Left renal pelvis (tissue), 4 donors: ENCODE data around the gene TMEM126B. TPM values are rescaled to one million over a fixed set of nuclear protein-coding genes. Genes with fewer than 3 reads are reported as not detected.
A peak's percentile ranks its signal among the peaks of the same experiment; 100 is the strongest.
"Not testable (repeated sequence)": the region's sequence is repeated elsewhere in the genome, so short reads cannot be mapped to it uniquely, and the experiment has no call there.

Experiments
- DNase-seq, 4 donors: peaks; one replicate each; pipeline ENCODE4 v3.0.0-alpha.2; 2013; ENCODE audit warnings: low read depth in 4 of 4, low spot score in 3 of 4
- polyA plus RNA-seq, 4 donors: library from polyadenylated mRNA; unstranded; fragments of 120-200 nt; gene quantifications; one replicate each; pipeline ENCODE4 v1.2.1, GENCODE V29; 2013; ENCODE audit not compliant: insufficient read length in 4 of 4

TMEM126B gene
- 10 to 100 TPM; 50.0 to 70.9 (median 64.6) TPM for polyA plus RNA-seq

DNA sequence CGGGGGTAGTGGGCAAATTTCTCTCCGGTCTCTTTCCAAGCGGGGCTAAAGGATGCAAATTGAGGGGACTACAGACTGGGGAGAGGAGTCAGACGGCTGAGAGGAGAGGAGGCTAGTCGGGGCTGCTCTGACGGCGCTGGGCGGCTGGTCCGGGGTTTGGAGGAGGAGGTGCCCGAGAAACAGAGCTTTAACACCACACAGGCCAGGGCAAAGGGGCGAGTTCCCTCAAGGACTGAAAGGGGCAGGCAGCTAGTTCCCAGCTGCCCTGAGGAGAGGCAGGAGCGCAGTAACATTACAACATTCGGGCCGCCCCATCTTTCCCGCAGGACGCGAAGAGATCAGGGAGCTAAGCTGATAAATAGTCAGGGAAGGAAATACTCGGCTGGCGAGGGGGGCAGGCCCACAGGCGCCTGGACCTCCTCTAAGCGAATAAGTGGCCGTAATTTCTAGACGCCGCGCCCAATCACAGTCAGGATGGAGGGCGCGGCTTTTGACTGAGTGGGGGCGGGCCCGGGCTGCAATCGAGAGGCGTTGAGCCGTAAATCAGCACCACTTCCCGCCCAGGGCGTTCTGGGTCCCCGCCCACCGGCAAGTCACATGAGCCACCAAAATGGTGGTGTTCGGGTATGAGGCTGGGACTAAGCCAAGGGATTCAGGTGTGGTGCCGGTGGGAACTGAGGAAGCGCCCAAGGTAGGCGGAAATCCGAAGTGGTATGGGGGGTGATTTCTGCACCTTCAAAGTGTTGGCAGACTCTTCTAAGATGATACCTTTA is at the start of gene TMEM126B:
TMEM126B (plus strand) TSS at position 596 of the 773 bp plus-strand sequence; CDS start at position 611, 15 bp downstream.
- peak; percentile 89 to 95 (median 94) for DNase-seq

DNA sequence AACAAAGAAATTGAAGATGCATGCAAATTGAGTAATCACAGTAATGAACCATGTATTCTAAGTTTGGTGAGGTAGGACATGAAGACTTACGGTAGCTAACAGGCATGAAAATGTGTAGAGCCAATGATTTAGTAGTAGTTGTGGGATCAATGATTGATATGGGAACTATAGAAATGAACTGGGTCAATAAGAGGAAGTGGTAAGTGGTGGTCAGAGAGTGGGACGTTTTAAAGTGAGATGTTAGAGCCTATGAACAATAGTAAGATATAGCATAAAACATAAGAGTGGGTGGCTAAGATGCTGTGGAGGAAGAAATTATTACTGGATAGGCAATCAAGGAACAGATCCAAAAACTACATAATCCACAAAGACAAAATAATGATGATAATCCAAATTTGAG is 46.3 kb upstream of the TMEM126B start:
- DNase-seq = no peak

- no peak for DNase-seq
Measured at GRCh38 chr11:85589373-85589772, 39.0 kb upstream of the TMEM126B start.

DNA sequence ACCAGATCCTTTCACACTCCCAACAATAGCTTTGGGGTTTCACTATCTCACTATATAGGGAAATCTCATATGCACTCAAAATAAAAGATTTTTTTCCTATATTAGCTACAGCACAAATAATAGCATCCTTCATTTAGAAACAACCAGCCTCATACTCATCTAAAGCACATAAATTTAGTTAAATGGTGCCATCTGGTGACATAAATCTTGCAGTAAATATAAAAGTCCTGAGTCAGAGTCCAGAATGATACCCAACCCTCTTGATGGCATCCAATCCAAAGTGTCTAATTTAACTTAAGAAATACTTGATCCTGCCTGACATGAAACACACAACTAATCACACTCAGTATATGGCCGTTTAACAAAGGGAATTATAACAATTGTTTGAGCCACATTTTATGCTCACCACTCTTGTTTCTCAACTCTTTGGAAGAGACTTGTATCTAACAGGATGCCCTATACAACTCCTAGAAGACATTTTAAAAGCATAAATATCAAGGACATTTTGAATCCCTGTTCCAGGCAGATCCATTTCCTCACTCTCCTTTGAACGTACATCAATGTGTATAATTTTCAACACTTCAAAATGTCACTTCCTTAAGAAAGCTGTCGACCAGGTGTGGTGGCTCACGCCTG is 37.4 kb upstream of the TMEM126B start:
- no peak for DNase-seq

DNA sequence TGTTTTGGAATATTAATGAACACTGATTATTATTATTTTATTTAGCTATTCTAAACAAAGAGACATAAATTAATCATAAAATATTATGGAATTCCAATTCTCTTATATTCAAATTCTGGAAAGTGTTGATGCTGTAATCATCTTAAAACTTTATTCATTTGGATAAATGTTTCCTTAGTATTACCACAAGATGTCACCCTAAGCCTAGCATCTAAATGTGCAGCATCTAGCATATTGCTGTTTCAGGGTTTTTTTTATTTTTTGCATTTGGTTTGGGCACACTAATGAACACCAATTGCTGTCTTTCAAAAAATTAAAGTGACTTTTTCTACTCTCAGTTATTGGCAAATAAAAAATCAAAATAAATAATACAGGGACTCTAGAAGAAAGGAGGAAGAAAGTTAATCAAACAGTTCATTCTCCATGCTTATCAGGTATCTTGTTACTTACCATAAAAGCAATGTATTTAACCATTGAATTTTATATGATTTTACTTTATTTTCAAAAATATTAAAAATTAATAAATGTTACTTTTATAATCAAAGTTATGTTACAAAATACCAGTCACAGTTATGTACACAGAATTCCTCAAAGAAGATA is 33.0 kb upstream of the TMEM126B start:
- DNase-seq = peak in 1 of 4 donors; percentile 47

DNA sequence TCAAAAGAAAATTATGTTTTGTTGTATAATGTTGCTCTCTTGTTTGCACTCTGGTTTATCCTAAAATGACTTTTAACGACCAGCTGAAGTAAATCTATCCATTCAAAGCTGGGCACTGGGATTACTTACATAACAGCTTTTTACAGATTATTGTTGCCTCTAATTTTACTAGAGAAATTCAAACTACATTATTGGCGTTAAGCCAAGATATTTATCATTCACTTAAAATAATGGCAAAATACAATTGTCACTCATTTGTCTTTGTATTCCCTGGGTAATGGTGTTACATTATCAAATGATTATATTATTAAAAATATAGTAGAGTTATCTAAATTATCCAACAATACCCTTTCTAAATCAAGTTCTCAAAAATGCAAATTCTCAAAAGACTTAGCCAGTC is 31.5 kb upstream of the TMEM126B start:
- DNase-seq = no peak

- DNase-seq = no peak
Measured at GRCh38 chr11:85599083-85599482, 29.3 kb upstream of the TMEM126B start.

DNA sequence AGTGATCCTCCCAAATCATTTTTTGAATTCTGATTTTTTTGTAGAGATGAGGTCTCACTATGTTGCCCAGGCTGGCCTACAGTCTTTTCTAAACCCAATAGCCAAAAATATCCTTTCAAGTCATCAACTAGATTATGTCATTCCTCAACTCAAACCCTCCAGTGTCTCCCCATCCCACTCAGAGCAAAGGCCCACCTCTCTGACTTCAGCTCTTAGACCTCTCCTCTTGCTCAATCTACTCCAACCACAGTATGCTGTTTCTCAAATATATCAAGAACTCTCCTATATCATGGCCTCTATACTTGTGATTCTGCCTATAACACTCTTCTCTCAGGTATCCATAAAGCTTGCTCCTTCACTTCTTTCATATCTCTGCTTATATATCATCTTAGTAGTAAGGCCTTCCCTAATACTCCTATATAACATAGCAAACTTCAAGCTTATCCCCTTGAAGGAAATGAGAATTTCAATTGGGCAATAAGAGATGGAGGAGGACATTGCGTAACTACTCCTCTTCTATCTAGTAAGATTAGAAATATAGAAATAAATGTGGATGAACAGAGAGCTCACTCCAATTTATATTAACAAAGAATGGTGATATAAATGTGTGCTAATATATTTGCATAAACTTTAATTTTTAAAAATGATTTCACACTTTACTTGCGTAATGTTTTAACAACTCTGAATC is 25.7 kb upstream of the TMEM126B start:
- no peak for DNase-seq

DNA sequence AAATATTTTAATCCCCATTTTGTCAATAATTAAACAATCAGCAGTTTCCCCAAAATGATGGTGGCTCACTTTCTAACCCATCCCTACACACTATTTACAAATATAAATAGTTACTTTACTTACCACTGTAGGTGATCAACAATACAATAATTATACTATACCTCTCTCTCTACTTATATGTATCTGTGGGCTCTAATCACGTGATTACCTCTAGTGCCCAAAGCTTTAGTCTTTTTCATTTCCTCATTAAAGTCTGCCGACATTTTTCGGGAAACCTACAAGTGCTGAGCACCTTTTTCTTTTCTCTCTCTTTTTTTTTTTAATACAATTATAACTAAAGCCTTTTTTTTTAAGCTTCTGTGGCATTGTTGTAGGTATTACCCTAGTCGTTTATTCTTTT is 25.2 kb upstream of the TMEM126B start:
- DNase-seq = no peak

DNA sequence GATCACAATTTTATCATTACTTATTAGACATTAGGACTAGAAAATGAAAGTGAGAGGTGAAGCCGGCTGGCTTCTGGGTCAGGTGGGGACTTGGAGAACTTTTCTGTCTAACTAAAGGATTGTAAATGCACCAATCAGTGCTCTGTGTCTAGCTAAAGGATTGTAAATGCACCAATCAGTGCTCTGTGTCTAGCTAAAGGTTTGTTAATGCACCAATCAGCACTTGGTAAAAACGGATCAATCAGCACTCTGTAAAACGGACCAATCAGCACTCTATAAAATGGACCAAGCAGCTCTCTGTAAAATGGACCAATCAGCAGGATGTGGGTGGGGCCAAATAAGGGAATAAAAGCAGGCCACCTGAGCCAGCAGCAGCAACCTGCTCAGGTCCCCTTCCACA is 22.2 kb upstream of the TMEM126B start:
- not testable (repeated sequence) for DNase-seq

DNA sequence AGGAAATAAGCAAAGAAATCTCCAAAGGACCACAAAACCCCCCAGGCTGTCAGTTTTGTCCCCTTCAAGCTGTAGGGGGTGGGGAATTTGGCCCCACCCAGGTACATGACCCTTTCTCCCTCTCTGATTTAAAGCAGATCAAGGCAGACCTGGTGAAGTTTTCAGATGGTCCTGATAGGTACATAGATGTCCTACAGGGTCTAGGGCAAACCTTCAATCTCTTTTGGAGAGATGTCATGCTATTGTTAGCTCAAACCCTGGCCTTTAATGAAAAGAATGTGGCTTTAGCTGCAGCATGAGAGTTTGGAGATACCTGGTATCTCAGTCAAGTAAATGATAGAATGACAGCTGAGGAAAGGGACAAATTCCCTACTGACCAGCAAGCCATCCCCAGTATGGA is 19.8 kb upstream of the TMEM126B start:
- DNase-seq = not testable (repeated sequence)

- not testable (repeated sequence) for DNase-seq
Measured at GRCh38 chr11:85609286-85609685, 19.1 kb upstream of the TMEM126B start.

- not testable (repeated sequence) for DNase-seq
Measured at GRCh38 chr11:85611643-85612042, 16.8 kb upstream of the TMEM126B start.

DNA sequence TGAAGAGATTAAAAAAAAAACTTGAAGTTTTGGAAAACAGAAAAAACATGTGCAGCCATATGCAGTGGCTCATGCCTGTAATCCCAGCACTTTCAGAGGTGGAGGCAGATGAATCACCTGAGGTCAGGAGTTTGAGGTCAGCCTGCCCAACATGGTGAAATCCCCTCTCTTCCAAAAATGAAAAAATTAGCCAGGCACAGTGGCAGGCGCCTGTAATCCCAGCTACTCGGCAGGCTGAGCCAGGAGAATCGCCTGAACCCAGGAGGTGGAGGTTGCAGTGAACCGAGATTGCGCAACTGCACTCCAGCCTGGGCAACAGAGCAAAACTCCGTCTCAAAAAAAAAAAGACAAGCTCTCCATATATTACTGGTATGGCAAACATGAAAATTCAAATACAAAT is 8.9 kb upstream of the TMEM126B start:
- no peak for DNase-seq

DNA sequence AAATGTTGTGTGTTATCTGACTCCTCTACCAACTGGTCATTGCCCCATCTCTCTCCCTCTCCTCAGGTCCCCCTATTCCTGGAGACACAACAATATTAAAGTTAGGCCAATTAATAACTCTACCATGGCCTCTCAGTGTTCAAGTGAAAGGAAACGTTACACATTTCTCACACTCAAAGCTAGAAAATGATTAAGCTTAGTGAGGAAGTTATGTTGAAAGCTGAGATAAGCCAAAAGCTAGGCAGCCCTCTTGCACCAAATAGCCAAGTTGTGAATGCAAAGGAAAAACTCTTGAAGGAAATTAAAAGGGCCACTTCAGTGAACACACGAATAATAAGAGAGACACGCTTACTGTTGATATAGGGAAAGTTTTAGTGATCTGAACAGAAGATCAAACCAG is 8.1 kb upstream of the TMEM126B start:
- no peak for DNase-seq

- DNase-seq = no peak
Measured at GRCh38 chr11:85626496-85626895, 1.9 kb upstream of the TMEM126B start.

GRCh38 chr11:85627332-85627997 is 928 bp upstream of the TMEM126B start, which contains the start of gene DLG2:
TSS of gene DLG2 (minus strand) at chr11:85627344.
- peak in 3 of 4 donors; percentile 14 to 47 (median 18) for DNase-seq

DNA sequence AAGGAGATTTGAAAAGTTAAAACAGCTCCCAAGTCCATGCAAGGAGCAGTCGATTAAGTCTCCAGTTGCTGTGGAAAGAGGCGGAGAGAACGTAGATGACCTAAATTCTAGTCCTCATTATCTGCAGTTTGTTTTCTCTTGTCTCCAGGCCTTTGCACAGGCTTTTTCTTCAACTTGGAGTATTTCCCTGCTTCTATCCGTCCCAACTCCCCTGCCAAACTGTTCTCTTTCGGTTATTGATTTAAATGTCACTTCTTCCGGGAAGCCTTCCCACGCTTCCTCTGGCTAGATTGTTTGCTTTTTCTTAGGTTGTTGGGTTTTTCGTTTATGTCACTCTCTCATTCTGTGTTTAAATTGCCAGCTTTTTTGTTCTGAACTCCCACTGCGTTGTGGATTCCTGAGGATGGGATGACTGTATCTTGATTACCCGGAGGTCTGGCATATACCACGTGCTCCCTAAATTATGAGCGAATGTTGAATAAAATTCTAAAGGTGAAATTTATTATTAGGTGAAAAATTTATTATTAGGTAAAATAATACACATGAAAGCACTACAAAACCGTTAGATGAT is 463 bp downstream of the TMEM126B start:
- DNase-seq = no peak

GRCh38 chr11:85634747-85635146 is 6.4 kb downstream of the TMEM126B start:
- DNase-seq = no peak

DNA sequence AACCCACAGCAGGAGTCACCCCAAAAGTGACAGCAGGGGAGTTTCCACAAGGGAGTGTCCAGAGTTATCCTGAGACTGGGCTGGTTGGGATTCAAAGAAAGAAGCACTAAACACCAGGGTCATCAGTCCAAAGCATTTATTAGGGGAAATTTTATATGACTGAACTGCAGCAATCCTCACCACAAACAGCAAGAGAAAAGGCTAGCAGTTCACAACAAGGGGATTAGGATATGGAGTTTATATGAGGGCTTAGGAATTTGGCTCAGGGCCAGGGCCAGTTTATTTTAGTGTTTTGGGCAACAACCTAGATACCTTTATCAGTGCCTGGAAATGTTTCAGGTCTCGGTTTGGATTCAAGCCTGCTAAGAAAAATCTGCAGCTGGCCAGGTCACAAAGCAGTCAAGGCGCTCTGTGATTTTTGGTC is 14.8 kb downstream of the TMEM126B start:
- DNase-seq = no peak
